Sigmoid colon (tissue), 4 donors: ENCODE results near the gene SNX8.

Source experiments
- CTCF ChIP-seq, 4 experiments: fragments of 450-650 bp in 3 of 4; fragments of 200-600 bp in 1 of 4; IDR thresholded peaks; one replicate each; pipeline ENCODE4 v1.5.1; 2016 to 2019; ENCODE audit warnings: antibody characterized with exemption in 4 of 4, mild to moderate bottlenecking in 3 of 4, moderate library complexity in 2 of 4
- POLR2A ChIP-seq, 2 donors: fragments of 450-650 bp; IDR thresholded peaks; one replicate each; pipeline ENCODE4 v1.6.1; 2016; ENCODE audit warnings: antibody characterized with exemption in 2 of 2, mild to moderate bottlenecking in 2 of 2, moderate library complexity in 2 of 2
- POLR2AphosphoS5 ChIP-seq, 4 donors: sonication (generic); formaldehyde crosslinking; IDR thresholded peaks; one replicate each; pipeline ENCODE4 v1.6.1; 2017; ENCODE audit warnings: antibody characterized with exemption in 4 of 4

GRCh38 chr7:2272031-2272430 is 42.2 kb downstream of the SNX8 start:
- TF ChIP-seq CTCF (IDR thresholded peaks at IDR 0.05), result no peak
- TF ChIP-seq POLR2A (IDR thresholded peaks at IDR 0.05), result no peak
- TF ChIP-seq POLR2AphosphoS5 (IDR thresholded peaks at IDR 0.05), result no peak
